Kidney (tissue), 14 donors: ENCODE data around the gene ARHGAP22. TPM values are rescaled to one million over a fixed set of nuclear protein-coding genes. Genes with fewer than 3 reads are reported as not detected.

Experiments used
- DNase-seq, 5 donors: peaks; one replicate each; pipeline ENCODE4 v3.0.0-alpha.2; 2013 to 2020
- FAIRE-seq: peaks from 2 replicates; lab custom pipeline; 2012; peaks lifted over from hg19 to GRCh38; lab: Jason Lieb, UNC
- H3K27ac ChIP-seq, 2 donors: one replicate each; pipeline ENCODE4 v1.7.0; 2013; ENCODE audit warnings: low read depth in 2 of 2, low read length in 2 of 2, inconsistent platforms in 1 of 2
- H3K27me3 ChIP-seq: one replicate; pipeline ENCODE4 v1.7.1; 2013; ENCODE audit warnings: low read length, inconsistent platforms; ENCODE audit not compliant: control insufficient read depth, insufficient read depth
- H3K36me3 ChIP-seq, 3 donors: one replicate each; pipeline versions ENCODE4 v1.7.0 to v1.7.1; 2013; ENCODE audit warnings: low read length in 3 of 3, control low read depth in 1 of 3, inconsistent platforms in 1 of 3; ENCODE audit not compliant: insufficient read depth in 3 of 3, control insufficient read depth in 2 of 3
- H3K4me1 ChIP-seq, 3 donors: one replicate each; pipeline versions ENCODE4 v1.7.0 to v1.7.1; 2013; ENCODE audit warnings: low read length in 3 of 3, inconsistent platforms in 1 of 3, low read depth in 1 of 3; ENCODE audit not compliant: control insufficient read depth in 2 of 3, insufficient read depth in 2 of 3
- H3K4me3 ChIP-seq, 3 donors: one replicate each; pipeline versions ENCODE4 v1.7.0 to v1.8.1; 2013; ENCODE audit warnings: low read length in 3 of 3, control low read depth in 1 of 3, inconsistent platforms in 1 of 3
- H3K9ac ChIP-seq, 3 donors: one replicate each; pipeline versions ENCODE4 v1.7.0 to v1.7.1; 2013; ENCODE audit warnings: low read length in 3 of 3, control low read depth in 1 of 3, inconsistent platforms in 1 of 3
- H3K9me3 ChIP-seq, 3 donors: one replicate each; pipeline versions ENCODE4 v1.7.0 to v1.7.1; 2013; ENCODE audit warnings: low read length in 3 of 3, control low read depth in 1 of 3, inconsistent platforms in 1 of 3; ENCODE audit not compliant: control insufficient read depth in 2 of 3, insufficient read depth in 1 of 3
- intact Hi-C: fragments of 100-400 bp; cut with DNase I; formaldehyde crosslinking; loops from one replicate; pipeline ENCODE4 v1.11.1; 2022
- polyA plus RNA-seq: library from polyadenylated mRNA; stranded (reverse); fragments of 350-450 nt; fragmentation: Illumina TruSeq; extraction: RNeasy Lipid Tissue Mini Kit (QIAGEN cat#74804); gene quantifications from one replicate; pipeline ENCODE4 v1.2.3, GENCODE V29; 2014; ENCODE audit warnings: low read depth, low replicate concordance; ENCODE audit not compliant: insufficient read depth
- total RNA-seq: library from RNA; stranded (reverse); fragmentation: NEBNext Ultra II Directional; extraction: Animal tissue kit (Norgen Biotek cat#: 25700); gene quantifications from one replicate; pipeline ENCODE4 v1.2.1, GENCODE V29; 2021
- TF ChIP-seq, protein P1 (sequence below): IDR thresholded peaks from 3 replicates; pipeline ENCODE4 v1.5.1; 2012; ENCODE audit warnings: mild to moderate bottlenecking, moderate library complexity, borderline replicate concordance; ENCODE audit not compliant: insufficient read depth; ENCODE audit errors: extremely low read depth
- donor health status: control.
- donor health status: control.
- donor health status: control.
- donor health status: control.
- donor health status: control.
- donor health status: DM: yes; HTN: yes; CAD: no.
- donor health status: Normal renal cell carcinoma (clear cell type).

The ARHGAP22 gene
- total and polyA plus RNA-seq, 2 donors from 2014 or later = 0.62 to 6.6 TPM

DNA sequence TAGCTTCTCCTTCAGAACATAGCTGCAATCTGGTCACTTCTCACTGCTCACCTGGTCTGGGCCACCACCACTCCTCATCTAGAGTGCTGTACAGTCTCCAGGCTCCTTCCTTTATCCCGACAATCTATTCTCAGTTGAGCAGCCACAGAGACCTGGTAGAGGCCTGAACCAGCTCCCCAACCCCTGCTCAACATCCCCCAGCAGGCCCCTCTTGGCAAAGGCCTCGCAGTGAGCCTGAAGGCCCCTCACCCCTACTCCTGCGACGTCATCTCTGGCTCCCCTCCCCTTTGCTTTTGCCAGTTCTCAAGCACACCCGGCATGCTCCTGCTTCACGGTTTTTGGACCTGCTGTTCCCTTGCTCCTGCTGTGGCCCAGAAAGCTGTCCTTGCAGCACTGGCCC lies 113.9 kb downstream of the ARHGAP22 start:
- Histone ChIP-seq H3K9me3 (peaks cover 0 to 5% (median 0%) of the 10 kb centered on the region in 3 donors), H3K9ac (no peak overlapping the region), H3K27me3 (no peaks in the 10 kb centered on the region), H3K36me3 (no peaks in the 10 kb centered on the region), H3K4me1 (no peaks in the 10 kb centered on the region), H3K4me3 (no peak overlapping the region), H3K27ac (no peak overlapping the region)
- FAIRE-seq (no peak), DNase-seq (peak in 2 of 5 donors; percentile 5 to 22)
- TF ChIP-seq, protein P1, sequence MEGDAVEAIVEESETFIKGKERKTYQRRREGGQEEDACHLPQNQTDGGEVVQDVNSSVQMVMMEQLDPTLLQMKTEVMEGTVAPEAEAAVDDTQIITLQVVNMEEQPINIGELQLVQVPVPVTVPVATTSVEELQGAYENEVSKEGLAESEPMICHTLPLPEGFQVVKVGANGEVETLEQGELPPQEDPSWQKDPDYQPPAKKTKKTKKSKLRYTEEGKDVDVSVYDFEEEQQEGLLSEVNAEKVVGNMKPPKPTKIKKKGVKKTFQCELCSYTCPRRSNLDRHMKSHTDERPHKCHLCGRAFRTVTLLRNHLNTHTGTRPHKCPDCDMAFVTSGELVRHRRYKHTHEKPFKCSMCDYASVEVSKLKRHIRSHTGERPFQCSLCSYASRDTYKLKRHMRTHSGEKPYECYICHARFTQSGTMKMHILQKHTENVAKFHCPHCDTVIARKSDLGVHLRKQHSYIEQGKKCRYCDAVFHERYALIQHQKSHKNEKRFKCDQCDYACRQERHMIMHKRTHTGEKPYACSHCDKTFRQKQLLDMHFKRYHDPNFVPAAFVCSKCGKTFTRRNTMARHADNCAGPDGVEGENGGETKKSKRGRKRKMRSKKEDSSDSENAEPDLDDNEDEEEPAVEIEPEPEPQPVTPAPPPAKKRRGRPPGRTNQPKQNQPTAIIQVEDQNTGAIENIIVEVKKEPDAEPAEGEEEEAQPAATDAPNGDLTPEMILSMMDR = no peak
- intact Hi-C loops = no loop called here

DNA sequence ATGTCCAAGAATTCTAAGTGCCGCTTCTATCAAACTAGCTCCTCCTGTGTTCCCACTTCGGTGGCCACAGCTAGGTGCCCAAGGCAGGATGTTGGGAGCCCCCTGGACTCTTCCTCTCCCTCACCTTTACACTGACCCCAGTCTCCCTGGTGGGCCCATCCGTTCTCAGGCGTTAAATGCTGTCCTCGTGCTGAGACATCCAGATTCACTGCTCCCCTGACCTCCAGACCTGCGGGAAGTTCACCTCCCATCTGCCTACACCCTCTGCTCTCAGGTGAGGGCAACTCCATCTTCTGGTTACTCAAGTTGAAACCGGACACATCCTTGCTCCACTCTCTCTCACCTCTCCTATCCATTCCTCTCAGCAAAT lies 114.3 kb downstream of the ARHGAP22 start:
- TF ChIP-seq, protein P1 = no peak
- no peak overlapping the region for H3K4me3 ChIP-seq
- intact Hi-C loops = no loop called here
- DNase-seq = peak in 2 of 5 donors; percentile 4 to 29
- H3K9ac ChIP-seq = no peak overlapping the region
- H3K4me1 ChIP-seq = no peaks in the 10 kb centered on the region
- no peak overlapping the region for H3K27ac ChIP-seq
- peaks cover 0 to 5% (median 0%) of the 10 kb centered on the region in 3 donors for H3K9me3 ChIP-seq
- FAIRE-seq = no peak
- H3K27me3 ChIP-seq = no peaks in the 10 kb centered on the region
- H3K36me3 ChIP-seq = no peaks in the 10 kb centered on the region

GRCh38 chr10:48489099-48489498 lies 115.8 kb downstream of the ARHGAP22 start:
- no peak overlapping the region for H3K27ac ChIP-seq
- DNase-seq = no peak
- H3K36me3 ChIP-seq = no peaks in the 10 kb centered on the region
- no peak for FAIRE-seq
- no peaks in the 10 kb centered on the region for H3K27me3 ChIP-seq
- no peak overlapping the region for H3K4me3 ChIP-seq
- intact Hi-C loops = no loop called here
- H3K9ac ChIP-seq = no peak overlapping the region
- no peaks in the 10 kb centered on the region for H3K4me1 ChIP-seq
- peaks cover 0 to 5% (median 0%) of the 10 kb centered on the region in 3 donors for H3K9me3 ChIP-seq
- TF ChIP-seq, protein P1 = no peak

- Histone ChIP-seq H3K9me3 (peaks cover 0 to 5% (median 0%) of the 10 kb centered on the region in 3 donors), H3K27ac (no peak overlapping the region), H3K4me3 (no peak overlapping the region), H3K4me1 (no peaks in the 10 kb centered on the region), H3K9ac (no peak overlapping the region), H3K27me3 (no peaks in the 10 kb centered on the region), H3K36me3 (no peaks in the 10 kb centered on the region)
- TF ChIP-seq, protein P1 = no peak
- FAIRE-seq (no peak), DNase-seq (no peak)
- intact Hi-C loops = no loop called here
Measured at GRCh38 chr10:48487244-48487643, 117.6 kb downstream of the ARHGAP22 start.
